GM19099 (cell line): ENCODE results near the gene KCNQ2.

ENCODE experiments used
- POLR2A ChIP-seq: IDR thresholded peaks from 3 replicates; pipeline ENCODE4 v1.6.1; 2011; ENCODE audit warnings: low read depth; ENCODE audit not compliant: insufficient read length; ENCODE audit errors: extremely low read depth

The KCNQ2 gene

GRCh38 chr20:63469713-63470101, 2.7 kb downstream of the KCNQ2 start:
- no peak for TF ChIP-seq POLR2A

DNA sequence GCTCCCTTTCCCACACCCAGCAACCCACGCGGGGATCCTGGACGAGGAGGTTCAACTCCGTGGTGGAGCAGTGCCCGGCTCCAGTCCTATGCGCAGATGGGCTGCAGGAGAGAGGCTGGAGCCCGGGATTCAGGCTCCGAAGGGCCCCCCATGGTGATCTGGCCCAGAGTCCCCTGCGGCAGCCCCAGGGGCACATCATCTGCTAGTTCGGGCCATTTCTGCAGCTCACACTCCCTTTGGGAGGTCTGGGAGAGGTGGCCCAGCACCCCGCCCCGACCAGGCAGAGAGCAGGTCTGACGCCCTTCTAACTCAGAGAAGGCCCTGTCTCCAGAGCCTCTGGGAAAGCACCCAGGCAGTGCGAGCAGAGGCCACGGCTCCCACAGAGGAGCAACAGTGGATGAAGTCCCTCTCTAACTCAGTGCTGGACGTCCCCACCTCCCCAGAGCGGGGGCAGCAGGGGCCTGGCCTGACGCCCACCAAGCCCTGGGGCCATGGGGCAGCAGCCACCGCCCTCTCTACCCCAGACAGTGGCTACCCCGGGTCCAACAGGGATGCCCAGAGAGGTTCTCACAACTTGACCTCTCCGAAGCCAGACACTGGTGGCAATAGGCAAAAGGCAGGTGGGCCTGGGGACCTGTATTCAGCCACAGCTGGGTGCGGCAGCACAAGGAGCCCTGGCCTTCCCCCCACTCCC, 3.3 kb downstream of the KCNQ2 start:
- no peak for TF ChIP-seq POLR2A

GRCh38 chr20:63468421-63468820, 4.0 kb downstream of the KCNQ2 start:
- TF ChIP-seq POLR2A, result no peak

DNA sequence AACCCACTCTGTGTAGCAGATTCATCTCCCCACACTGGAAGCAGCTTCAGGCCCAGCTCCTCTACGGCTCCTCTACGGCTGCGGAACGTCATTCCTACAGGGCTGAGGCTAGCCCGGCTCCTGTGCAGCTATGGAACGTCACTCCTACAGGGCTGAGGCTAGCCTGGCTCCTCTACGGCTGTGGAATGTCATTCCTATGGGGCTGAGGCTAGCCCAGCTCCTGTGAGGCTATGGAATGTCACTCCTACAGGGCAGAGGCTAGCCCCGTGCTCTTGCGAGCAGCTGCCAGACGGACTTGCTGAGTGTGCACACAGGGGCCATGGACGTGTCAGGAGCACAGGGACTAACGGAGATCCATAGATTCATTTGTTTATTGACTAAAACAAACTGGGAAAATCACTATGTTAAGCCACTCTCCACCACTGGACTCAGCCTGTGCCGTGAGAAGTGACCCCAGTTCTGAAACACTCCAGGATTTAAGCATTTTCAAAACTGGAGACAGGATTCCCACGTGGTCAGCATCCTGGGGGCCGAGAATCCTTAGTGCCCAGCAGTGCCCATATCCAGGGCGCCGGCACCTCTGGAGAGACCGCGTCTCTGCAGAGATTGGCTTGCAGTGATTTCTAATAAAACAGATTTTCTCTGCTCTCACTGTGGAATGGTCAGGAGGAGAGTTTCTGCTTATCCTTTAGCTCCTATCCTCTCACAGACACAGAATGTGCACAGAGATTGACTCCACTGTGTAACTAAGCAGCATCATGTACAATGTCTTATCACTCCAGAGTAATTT, 5.0 kb downstream of the KCNQ2 start:
- no peak for TF ChIP-seq POLR2A

GRCh38 chr20:63466861-63467260, 5.6 kb downstream of the KCNQ2 start:
- no peak for TF ChIP-seq POLR2A

DNA sequence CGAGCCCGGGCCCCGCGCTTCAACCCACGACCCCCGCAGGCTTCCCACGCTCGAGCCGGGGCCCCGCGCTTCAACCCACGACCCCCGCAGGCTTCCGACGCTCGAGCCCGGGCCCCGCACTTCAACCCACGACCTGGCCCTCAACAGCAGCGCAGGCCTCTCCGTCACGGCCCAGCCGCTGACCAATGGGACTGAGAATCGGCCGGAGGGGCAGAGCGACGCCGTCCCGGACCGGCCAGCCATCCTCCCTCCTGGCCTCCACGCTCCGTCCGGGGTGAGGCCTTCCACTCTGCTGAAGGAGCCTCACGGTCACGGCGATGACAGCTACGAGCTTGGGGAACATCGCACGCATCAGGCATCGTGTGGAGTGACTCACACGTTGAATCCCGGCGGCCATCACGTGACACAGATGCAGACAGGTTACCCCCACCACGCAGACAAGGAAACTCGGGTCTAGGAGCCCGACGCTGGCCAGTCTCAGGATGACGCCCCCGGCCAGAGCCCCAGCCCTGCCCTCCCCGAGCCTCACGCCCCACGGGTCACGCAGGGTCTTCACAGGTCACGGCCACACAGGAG, 6.1 kb downstream of the KCNQ2 start:
- no peak for TF ChIP-seq POLR2A

DNA sequence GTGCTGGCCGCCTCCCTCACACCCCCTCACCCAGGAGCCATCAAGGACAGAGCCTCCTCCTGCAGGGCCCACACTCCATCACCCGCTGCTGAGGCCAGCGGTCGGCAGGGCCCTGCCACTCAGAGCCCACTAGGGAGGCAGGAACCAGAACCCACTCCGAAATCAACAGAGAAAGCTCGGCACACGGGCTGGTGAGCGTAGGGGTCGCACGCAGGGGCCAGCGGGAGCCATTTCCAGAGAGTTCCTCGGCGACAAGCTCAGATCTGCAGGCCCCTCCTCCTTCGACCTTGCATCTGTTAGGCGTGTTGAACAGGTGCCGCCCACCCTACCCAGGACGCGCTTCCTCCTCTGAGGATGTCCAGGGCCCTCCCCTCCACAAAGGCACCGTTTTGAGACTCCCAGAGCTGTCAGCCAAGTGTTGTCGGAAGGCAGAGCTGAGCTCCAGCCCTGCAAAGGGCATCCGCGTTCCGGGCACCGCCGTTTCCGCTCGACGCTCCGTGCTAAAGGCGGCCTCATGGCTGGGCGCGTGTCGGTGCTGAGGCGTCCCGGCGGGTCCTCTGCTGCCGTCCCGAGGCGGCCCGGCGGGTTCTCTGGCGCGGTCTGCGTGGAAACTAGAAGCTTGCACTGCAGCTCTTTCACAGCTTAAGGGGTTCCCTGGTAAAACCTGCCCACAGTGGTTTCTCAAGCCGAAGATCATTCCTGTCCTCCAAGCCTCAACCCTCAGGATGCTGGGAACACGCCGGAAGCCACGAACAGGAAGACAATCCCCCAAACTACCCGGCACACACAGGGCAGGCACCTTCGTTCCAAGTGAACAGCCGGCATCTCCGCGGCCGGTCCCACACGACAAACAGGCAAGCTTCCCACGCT, 6.8 kb downstream of the KCNQ2 start:
- TF ChIP-seq POLR2A, result no peak

DNA sequence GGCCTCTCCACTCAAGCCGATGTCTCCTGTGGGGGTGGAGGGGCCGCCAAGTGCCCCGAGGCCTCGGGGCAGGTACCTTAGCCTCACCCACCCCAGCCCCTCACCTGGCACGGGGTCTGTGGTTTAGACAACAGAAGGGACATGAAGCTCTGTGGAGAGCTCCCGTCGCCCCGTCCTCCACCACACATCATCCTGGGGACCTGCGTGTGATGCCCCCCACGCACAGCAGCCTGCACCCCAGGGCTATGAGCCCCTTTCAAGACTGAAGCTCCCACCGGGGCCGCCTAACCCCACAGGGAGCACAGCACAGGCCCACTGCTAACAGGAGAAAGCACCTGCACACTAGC, 8.2 kb downstream of the KCNQ2 start:
- no peak for TF ChIP-seq POLR2A

DNA sequence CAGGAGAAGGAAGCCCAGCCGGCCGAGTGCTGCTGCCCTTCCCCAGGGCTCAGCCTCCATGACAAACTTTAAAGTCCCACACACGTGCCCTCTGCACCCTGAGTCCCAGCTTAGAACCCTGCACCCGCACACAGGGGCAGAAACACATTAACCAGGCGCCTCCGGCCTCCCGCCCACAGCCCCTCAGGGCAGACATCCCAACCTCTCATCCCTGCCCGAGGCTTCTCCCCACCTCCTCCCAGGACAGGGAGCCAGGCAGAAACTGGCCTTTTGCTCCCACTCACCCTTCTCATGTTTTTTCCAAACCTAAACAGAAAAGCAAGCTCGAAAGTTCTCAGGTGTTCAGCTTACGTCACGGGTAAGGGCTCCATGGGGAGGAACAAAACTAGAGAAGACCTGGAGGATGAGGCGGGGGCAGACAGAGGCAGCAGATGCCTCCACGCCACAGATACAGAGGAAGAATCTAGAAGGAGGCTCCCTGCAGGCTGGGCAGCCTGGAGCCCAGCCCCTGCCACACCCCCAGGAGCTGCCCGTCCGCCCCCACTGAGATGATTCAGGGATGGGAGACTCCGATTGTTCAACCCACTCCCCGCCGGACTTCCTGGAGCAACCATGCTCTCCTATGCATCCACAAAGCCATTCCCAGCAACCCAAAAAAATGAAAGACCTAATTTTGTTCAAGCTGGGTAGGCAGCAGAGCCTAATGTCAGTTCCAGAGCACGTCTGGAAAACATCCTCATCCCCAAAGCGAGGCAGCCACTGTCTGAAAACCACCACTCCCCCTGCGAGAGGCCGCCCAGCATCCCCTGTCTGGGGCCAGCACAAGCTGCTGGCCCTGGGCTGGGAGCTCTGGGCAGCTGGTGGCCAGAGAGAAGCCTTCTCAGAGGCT, 8.8 kb downstream of the KCNQ2 start:
- TF ChIP-seq POLR2A, result no peak

- TF ChIP-seq POLR2A, result no peak
Measured at GRCh38 chr20:63462244-63462643, 10.2 kb downstream of the KCNQ2 start.

DNA sequence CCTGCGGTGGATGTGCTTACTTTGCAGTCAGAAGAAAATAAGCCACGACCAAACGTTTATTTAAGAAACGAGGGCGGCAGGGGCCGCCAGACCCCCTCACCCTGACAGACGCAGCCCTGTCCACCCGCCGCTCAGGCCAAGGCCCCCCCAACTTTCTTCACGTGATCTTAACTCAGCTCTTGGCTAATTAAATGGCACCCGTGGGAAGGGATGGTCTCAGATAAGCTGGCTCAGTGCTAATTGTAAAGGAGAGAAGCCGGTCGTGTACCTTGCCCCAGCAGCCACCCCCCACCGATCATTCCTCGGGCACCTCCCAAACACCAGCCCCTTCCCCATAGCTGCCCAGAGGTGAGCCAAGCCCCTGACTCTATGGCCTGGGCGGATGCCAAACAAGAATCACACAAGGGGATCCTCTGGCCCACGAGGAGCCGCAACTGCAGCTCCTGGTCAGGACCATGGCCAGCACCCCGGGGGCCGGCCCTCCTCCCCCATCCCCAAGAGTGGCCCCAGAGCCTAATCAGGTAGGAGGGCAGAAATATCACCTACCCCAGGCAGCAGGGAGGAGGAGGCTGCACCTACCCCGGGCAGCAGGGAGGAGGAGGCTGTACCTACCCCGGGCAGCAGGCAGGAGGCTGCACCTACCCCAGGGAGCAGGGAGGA, 11.2 kb downstream of the KCNQ2 start:
- TF ChIP-seq POLR2A, result no peak

GRCh38 chr20:63459070-63459380, 13.4 kb downstream of the KCNQ2 start:
- TF ChIP-seq POLR2A, result no peak

GRCh38 chr20:63458170-63459069, 14.0 kb downstream of the KCNQ2 start:
- no peak for TF ChIP-seq POLR2A

DNA sequence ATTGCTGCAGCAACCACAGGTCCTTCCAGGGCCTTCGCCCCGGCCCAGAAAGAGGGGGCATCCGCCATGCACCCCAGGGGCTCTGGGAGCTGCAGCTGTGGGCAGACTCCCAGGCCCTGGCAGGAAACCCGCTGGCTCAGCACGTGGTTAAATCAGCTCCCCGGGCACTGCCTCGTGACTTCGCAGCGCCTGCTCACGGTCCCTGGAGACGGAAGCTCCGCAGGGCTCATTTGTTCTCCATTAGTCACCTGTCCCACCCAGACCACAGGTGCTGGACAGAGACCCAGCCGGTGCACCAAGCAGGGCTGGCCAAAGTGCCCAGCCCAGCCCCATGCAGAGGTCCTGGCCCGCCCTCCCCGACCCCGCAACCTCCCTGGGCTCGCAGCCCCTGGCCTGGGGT, 14.7 kb downstream of the KCNQ2 start:
- no peak for TF ChIP-seq POLR2A
